Adrenal gland (tissue), 12 donors: ENCODE measurements around the gene EPB41L2. TPM values are rescaled to one million over a fixed set of nuclear protein-coding genes. Genes with fewer than 3 reads are reported as not detected.

Experiments used
- DNase-seq, 7 donors: peaks; one replicate each; pipeline ENCODE4 v3.0.0-alpha.2; 2019 to 2020
- H3K27ac ChIP-seq, 5 donors: fragments of 200-600 bp; sonication (generic) in 4 of 5; 1 replicate in 3 of 5; 2 replicates in 2 of 5; pipeline versions ENCODE4 v1.5.1 to v1.8.0; 2016 to 2020; ENCODE audit warnings: mild to moderate bottlenecking in 1 of 5
- H3K27me3 ChIP-seq: fragments of 200-600 bp; 2 replicates; pipeline ENCODE4 v1.8.0; 2021
- H3K36me3 ChIP-seq, 2 donors: fragments of 200-600 bp; replicated peaks in 1 of 2; 1 replicate in 1 of 2; 2 replicates in 1 of 2; pipeline versions ENCODE4 v1.5.1 to v1.8.0; 2018 to 2022
- H3K4me1 ChIP-seq, 2 donors: fragments of 200-600 bp; replicated peaks in 1 of 2; 1 replicate in 1 of 2; 2 replicates in 1 of 2; pipeline versions ENCODE4 v1.5.1 to v1.8.0; 2018 to 2021
- H3K4me3 ChIP-seq, 4 donors: fragments of 200-600 bp; sonication (generic) in 3 of 4; one replicate each; pipeline ENCODE4 v1.5.1; 2016 to 2018
- H3K9me3 ChIP-seq, 3 donors: fragments of 200-600 bp; sonication (generic) in 1 of 3; replicated peaks in 1 of 3; 1 replicate in 2 of 3; 2 replicates in 1 of 3; pipeline versions ENCODE4 v1.5.1 to v1.8.0; 2016 to 2021
- CTCF ChIP-seq, 6 experiments: fragments of 450-650 bp in 4 of 6; fragments of 200-600 bp in 2 of 6; sonication (generic) in 1 of 6; IDR thresholded peaks; 1 replicate in 5 of 6; 2 replicates in 1 of 6; pipeline versions ENCODE4 v1.5.1 to v1.8.0; 2016 to 2021; ENCODE audit warnings: antibody characterized with exemption in 6 of 6, mild to moderate bottlenecking in 2 of 6, moderate library complexity in 1 of 6
- POLR2A ChIP-seq, 2 donors: fragments of 450-650 bp; IDR thresholded peaks; one replicate each; pipeline ENCODE4 v1.6.1; 2017; ENCODE audit warnings: antibody characterized with exemption in 2 of 2, mild to moderate bottlenecking in 2 of 2, moderate library complexity in 1 of 2
- WGBS, 4 donors: extraction: QIAGEN DNeasy Blood & Tissue Kit in 2 of 4; methylation state at CpG; one replicate each; pipeline versions ENCODE4 v1.1.5 to v1.1.7; 2013 to 2017; 5-methylcytosine and 5-hydroxymethylcytosine counted together
- intact Hi-C, 2 donors: fragments of 100-400 bp; cut with DNase I; formaldehyde crosslinking; loops; one replicate each; pipeline versions ENCODE4 v1.14.1 to v1.15.0; 2022 to 2023
- polyA plus RNA-seq, 3 donors: library from polyadenylated mRNA; stranded (reverse); fragments of 200-250 nt in 2 of 3; fragments of 350-450 nt in 1 of 3; fragmentation: Illumina TruSeq in 1 of 3; extraction: RNeasy Lipid Tissue Mini Kit (QIAGEN cat#74804) in 1 of 3; gene quantifications; one replicate each; pipeline ENCODE4 v1.2.3, GENCODE V29; 2013 to 2014
- total RNA-seq, 9 donors: library from RNA; depleted of rRNA in 4 of 9; stranded (reverse); fragments of >200 nt in 4 of 9; fragments of 120-200 nt in 1 of 9; fragmentation: NEBNext Ultra II Directional in 1 of 9; extraction: Animal tissue kit (Norgen Biotek cat#: 25700) in 1 of 9; gene quantifications; one replicate each; pipeline versions ENCODE4 v1.1.0 to v1.2.4, GENCODE V29; 2013 to 2023
- donor health status: healthy with polysubstance abuse.
- donor health status: Bipolar disorder and iron deficiency.
- donor health status: DM: yes; HTN: yes; CAD: no.
- donor health status: DM: no; HTN: no; CAD: no.
- donor health status: DM: no; HTN: no; CAD: no.
- donor health status: DM: yes; HTN: yes; CAD: no.

EPB41L2 gene
- total and polyA plus RNA-seq, 12 donors = 30.6 to 101 (median 82.4) TPM

DNA sequence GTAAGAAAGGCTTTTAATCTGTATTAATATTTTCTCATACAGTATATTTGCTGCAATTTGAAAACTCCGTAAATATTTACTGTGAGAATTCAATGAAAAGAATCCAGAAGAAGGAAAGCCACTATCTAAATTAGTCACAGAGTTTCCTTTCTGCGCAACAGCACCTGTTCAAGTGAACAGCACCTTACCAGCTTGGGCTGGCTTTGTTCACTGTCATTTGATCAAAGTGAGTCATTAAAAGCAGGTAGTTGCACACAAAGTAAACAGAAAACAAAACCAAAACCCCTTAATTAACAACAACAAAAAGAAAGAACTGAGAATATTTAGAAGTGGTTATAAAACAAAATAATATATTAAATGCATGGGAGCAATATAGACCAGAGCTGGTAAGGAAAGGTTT lies 223.0 kb downstream of the EPB41L2 start:
- Histone ChIP-seq H3K4me3 (no peak overlapping the region), H3K9me3 (no peaks in the 10 kb centered on the region), H3K36me3 (no peaks in the 10 kb centered on the region), H3K27ac (no peak overlapping the region), H3K27me3 (no peaks in the 10 kb centered on the region), H3K4me1 (no peaks in the 10 kb centered on the region)
- 92 to 99% (median 95%) methylated on average over 2 of the region's 2 CpGs for WGBS, 4 donors
- intact Hi-C loops = loop anchor here (10.0 kb wide), 2 partner anchors 515 to 785 kb away; no protein-coding TSS in a partner anchor
- TF ChIP-seq CTCF (IDR thresholded peaks at IDR 0.05) (no peak), POLR2A (IDR thresholded peaks at IDR 0.05) (no peak)
- DNase-seq = no peak

- Histone ChIP-seq H3K27me3 (no peaks in the 10 kb centered on the region), H3K36me3 (no peaks in the 10 kb centered on the region), H3K4me1 (no peaks in the 10 kb centered on the region), H3K27ac (no peak overlapping the region), H3K9me3 (no peaks in the 10 kb centered on the region), H3K4me3 (no peak overlapping the region)
- intact Hi-C loops = no loop called here
- 79 to 91% (median 84%) methylated on average over 2 of the region's 2 CpGs for WGBS, 4 donors
- TF ChIP-seq POLR2A (IDR thresholded peaks at IDR 0.05) (no peak), CTCF (IDR thresholded peaks at IDR 0.05) (no peak)
- DNase-seq = no peak
These were observed 223.7 kb downstream of the EPB41L2 start for GRCh38 chr6:130839379-130839778.

DNA sequence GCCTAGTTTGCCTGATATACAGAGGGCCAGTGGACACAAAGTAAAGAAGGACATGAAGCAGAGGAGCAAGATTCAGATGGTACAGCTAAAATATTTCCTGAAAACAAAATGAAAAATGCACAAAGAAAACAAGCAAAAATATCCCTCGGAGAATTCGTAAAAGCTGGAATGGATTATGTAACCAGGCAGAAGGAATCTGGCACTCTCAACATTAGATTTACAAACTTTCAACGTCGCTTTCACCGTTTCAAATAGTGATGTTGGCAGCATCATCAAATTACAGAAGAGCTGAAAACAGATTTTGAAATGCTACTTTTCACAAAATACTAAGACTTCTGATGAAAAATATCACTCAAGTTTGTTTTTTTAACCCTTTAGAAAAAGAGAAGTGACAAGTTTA lies 224.1 kb downstream of the EPB41L2 start:
- no peak for DNase-seq
- TF ChIP-seq POLR2A (IDR thresholded peaks at IDR 0.05) (no peak), CTCF (IDR thresholded peaks at IDR 0.05) (no peak)
- Histone ChIP-seq H3K4me1 (no peaks in the 10 kb centered on the region), H3K36me3 (no peaks in the 10 kb centered on the region), H3K4me3 (no peak overlapping the region), H3K27ac (no peak overlapping the region), H3K9me3 (no peaks in the 10 kb centered on the region), H3K27me3 (no peaks in the 10 kb centered on the region)
- intact Hi-C loops = no loop called here
- WGBS, 4 donors = 70 to 84% (median 75%) methylated on average over 5 of the region's 5 CpGs

- H3K4me3 ChIP-seq = no peak overlapping the region
- H3K36me3 ChIP-seq = no peaks in the 10 kb centered on the region
- WGBS, 4 donors = 86 to 91% (median 89%) methylated on average over 6 of the region's 6 CpGs
- no peaks in the 10 kb centered on the region for H3K27me3 ChIP-seq
- intact Hi-C loops = no loop called here
- DNase-seq = no peak
- no peak overlapping the region for H3K27ac ChIP-seq
- TF ChIP-seq POLR2A (IDR thresholded peaks at IDR 0.05) (no peak), CTCF (IDR thresholded peaks at IDR 0.05) (no peak)
- no peaks in the 10 kb centered on the region for H3K9me3 ChIP-seq
- H3K4me1 ChIP-seq = no peaks in the 10 kb centered on the region
These were observed 224.7 kb downstream of the EPB41L2 start for GRCh38 chr6:130838250-130838860.
